Skeletal muscle tissue (tissue), 4 donors: ENCODE data around the gene ARCN1. TPM values are rescaled to one million over a fixed set of nuclear protein-coding genes. Genes with fewer than 3 reads are reported as not detected.
A peak's percentile ranks its signal among the peaks of the same experiment; 100 is the strongest.

Experiments
- H3K27ac ChIP-seq: one replicate; pipeline ENCODE4 v1.7.0; 2013; ENCODE audit warnings: mild to moderate bottlenecking, low read depth, low read length, inconsistent platforms
- H3K27me3 ChIP-seq, 3 donors: one replicate each; pipeline ENCODE4 v1.7.0; 2013; ENCODE audit warnings: low read length in 3 of 3; ENCODE audit not compliant: control insufficient read depth in 3 of 3, insufficient read depth in 3 of 3
- H3K36me3 ChIP-seq, 3 donors: one replicate each; pipeline ENCODE4 v1.7.0; 2013; ENCODE audit warnings: low read length in 3 of 3; ENCODE audit not compliant: control insufficient read depth in 3 of 3, insufficient read depth in 3 of 3
- H3K4me1 ChIP-seq, 3 donors: one replicate each; pipeline ENCODE4 v1.7.0; 2013; ENCODE audit warnings: low read length in 3 of 3, mild to moderate bottlenecking in 3 of 3; ENCODE audit not compliant: control insufficient read depth in 3 of 3, insufficient read depth in 3 of 3
- H3K4me3 ChIP-seq, 3 donors: one replicate each; pipeline ENCODE4 v1.7.0; 2013; ENCODE audit warnings: low read length in 3 of 3
- H3K9ac ChIP-seq, 3 donors: one replicate each; pipeline ENCODE4 v1.7.0; 2013; ENCODE audit warnings: low read length in 3 of 3, mild to moderate bottlenecking in 3 of 3, moderate library complexity in 2 of 3, low read depth in 1 of 3
- H3K9me3 ChIP-seq, 3 donors: one replicate each; pipeline ENCODE4 v1.7.0; 2013; ENCODE audit warnings: low read length in 3 of 3; ENCODE audit not compliant: control insufficient read depth in 3 of 3
- total RNA-seq: library from RNA; depleted of rRNA; stranded (reverse); fragments of >200 nt; gene quantifications from one replicate; pipeline ENCODE4 v1.2.3, GENCODE V29; 2014
- donor health status: Osteomylitis.

The ARCN1 gene
- total RNA-seq, result 61.1 TPM

DNA sequence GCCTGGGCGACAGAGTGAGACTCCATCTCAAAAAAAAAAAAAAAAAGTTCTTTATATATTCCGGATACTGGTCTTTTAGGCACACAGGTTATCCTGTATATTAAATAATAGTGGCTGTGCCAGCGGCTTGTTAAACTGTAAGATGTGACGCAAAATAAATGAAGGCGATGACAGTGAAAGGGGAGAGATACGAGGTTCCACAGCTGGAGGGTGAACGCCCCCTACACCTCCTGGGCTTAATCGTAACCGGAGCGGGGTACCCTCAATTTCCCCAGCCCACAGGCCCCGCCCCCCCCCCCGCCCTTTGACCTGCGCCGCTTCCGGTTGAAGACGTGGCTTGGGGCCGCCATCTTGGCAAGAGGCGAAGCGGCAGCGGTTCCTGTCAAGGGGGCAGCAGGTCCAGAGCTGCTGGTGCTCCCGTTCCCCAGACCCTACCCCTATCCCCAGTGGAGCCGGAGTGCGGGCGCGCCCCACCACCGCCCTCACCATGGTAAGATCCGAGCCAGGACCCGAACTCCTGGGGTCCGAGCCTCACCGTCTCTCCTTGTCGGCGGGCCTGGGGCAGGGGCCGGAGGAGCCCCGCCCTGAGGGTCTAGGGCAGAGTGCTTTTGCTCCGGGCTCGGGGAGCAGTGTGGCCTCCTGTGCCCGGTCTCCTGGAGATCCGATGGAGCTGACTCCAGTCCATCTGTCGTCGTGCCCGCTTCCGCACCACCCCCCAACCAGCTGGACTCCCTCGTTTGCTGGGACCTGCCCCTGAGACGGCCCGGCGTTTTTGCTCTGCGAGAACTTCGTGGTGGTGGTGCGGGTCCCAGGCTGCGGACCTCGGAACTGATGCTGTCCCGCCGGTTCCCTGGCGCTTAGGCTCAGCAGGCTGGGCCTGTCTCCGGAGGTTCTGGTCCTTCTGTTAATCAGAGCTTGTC, at the start of gene ARCN1:
Gene ARCN1 (plus strand): TSS at position 349 of the 920 bp plus-strand sequence. CDS start 139 bp downstream, at position 488.
- Histone ChIP-seq H3K9me3 (no peaks in the 10 kb centered on the region), H3K4me3 (peak within 1 kb of the TSS; percentile 94 to 95 (median 95)), H3K9ac (peak within 1 kb of the TSS; percentile 98 to 100 (median 100)), H3K27me3 (no peaks in the 10 kb centered on the region), H3K4me1 (peaks cover 11 to 25% (median 20%) of the 10 kb centered on the region in 3 donors), H3K36me3 (peaks cover 0 to 4% (median 0%) of the 10 kb centered on the region in 3 donors), H3K27ac (peak within 1 kb of the TSS; percentile 98)

DNA sequence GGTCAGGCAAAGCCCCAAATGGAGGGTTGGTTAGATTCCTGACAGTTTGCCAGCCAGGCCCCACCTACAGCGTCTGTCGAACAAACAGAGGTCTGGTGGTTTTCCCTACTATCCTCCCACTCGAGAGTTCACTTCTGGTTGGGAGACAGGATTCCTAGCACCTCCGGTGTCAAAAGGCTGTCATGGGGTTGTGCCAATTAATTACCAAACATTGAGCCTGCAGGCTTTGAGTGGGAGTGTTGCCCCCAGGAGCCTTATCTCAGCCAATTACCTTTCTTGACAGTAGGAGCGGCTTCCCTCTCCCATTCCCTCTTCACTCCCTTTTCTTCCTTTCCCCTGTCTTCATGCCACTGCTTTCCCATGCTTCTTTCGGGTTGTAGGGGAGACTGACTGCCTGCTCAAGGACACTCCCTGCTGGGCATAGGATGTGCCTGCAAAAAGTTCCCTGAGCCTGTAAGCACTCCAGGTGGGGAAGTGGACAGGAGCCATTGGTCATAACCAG, 49.6 kb upstream of the ARCN1 start:
- peaks cover 0 to 10% (median 10%) of the 10 kb centered on the region in 3 donors for H3K4me1 ChIP-seq
- H3K27me3 ChIP-seq, result no peaks in the 10 kb centered on the region
- no peak overlapping the region for H3K4me3 ChIP-seq
- no peak overlapping the region for H3K27ac ChIP-seq
- no peaks in the 10 kb centered on the region for H3K9me3 ChIP-seq
- H3K36me3 ChIP-seq, result peaks cover 44 to 53% (median 48%) of the 10 kb centered on the region in 3 donors
- H3K9ac ChIP-seq, result no peak overlapping the region

DNA sequence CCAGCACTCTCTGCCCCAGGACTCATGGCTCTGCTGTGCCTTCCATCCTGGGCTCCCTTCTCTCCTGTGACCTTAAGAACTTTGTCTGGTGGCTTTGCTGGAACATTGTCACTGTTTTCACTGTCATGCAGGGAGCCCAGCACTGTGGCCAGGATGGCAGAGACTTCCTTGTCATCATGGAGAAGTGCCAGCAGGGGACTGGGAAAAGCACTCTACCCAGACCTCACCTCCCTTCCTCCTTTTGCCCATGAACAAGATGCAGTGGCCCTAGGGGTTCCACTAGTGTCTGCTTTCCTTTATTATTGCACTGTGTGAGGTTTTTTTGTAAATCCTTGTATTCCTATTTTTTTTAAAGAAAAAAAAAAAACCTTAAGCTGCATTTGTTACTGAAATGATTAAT, 47.9 kb upstream of the ARCN1 start:
- H3K4me1 ChIP-seq, result peaks cover 4 to 14% (median 11%) of the 10 kb centered on the region in 3 donors
- H3K27ac ChIP-seq, result no peak overlapping the region

DNA sequence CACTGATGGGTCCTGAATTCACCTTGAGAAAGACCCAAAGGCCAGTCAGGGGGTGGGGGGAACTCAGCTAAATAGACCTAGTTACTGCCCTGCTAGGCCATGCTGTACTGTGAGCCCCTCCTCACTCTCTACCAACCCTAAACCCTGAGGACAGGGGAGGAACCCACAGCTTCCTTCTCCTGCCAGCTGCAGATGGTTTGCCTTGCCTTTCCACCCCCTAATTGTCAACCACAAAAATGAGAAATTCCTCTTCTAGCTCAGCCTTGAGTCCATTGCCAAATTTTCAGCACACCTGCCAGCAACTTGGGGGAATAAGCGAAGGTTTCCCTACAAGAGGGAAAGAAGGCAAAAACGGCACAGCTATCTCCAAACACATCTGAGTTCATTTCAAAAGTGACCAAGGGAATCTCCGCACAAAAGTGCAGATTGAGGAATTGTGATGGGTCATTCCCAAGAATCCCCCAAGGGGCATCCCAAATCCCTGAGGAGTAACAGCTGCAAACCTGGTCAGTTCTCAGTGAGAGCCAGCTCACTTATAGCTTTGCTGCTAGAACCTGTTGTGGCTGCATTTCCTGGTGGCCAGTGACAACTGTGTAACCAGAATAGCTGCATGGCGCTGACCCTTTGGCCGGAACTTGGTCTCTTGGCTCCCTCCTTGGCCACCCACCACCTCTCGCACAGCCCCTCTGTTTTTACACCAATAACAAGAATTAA, 47.3 kb upstream of the ARCN1 start:
- H3K9ac ChIP-seq, result peak overlapping the region in 1 of 3 donors; percentile 19
- H3K27ac ChIP-seq, result no peak overlapping the region
- H3K27me3 ChIP-seq, result no peaks in the 10 kb centered on the region
- H3K9me3 ChIP-seq, result no peaks in the 10 kb centered on the region
- H3K36me3 ChIP-seq, result peaks cover 35 to 45% (median 38%) of the 10 kb centered on the region in 3 donors
- no peak overlapping the region for H3K4me3 ChIP-seq
- H3K4me1 ChIP-seq, result peaks cover 9 to 20% (median 16%) of the 10 kb centered on the region in 3 donors

More for the DNA sequence above, 47.9 kb upstream of the ARCN1 start:
- Histone ChIP-seq H3K9ac (no peak overlapping the region), H3K27me3 (no peaks in the 10 kb centered on the region), H3K36me3 (peaks cover 41 to 51% (median 43%) of the 10 kb centered on the region in 3 donors), H3K4me3 (no peak overlapping the region), H3K9me3 (no peaks in the 10 kb centered on the region)

DNA sequence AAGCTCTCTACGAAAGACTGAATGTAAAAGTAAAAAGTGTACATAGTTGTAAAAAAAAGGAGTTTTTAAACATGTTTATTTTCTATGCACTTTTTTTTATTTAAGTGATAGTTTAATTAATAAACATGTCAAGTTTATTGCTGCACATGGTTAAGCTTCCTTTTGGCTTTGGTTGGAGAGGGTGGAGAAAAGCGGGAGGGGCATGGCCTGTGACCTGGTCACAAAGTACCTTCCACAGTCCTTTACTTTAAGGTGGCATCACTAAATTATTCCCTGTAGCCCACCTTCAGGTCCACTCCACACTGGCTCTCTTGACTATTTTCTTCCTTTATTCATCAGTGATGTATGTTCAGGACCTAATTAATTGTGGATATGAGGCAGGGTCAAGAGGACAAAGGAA, 45.5 kb upstream of the ARCN1 start:
- Histone ChIP-seq H3K9me3 (no peaks in the 10 kb centered on the region), H3K9ac (no peak overlapping the region), H3K27ac (no peak overlapping the region), H3K27me3 (no peaks in the 10 kb centered on the region), H3K4me1 (peaks cover 19 to 32% (median 27%) of the 10 kb centered on the region in 3 donors), H3K4me3 (no peak overlapping the region), H3K36me3 (peaks cover 19 to 29% (median 25%) of the 10 kb centered on the region in 3 donors)

DNA sequence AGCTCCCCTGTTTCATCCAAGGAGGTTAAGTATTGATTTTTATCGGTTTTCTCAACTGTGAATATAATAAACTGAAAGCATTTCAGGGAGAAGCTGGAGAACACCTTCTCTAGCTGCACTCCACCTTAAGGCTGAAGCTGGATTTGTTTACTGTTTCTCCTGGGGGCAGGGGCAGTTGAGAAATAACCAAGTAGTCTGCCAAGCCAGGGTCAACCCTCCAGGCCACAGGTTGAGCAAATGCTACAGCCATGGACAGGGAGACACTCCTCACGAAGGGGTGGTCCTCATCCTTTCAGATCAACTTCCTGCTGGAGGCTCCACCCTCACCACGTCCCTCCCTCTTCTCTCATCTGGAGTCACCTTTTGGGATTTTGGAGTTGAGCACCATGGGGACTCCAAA, 45.1 kb upstream of the ARCN1 start, which contains the start of gene TTC36:
Gene TTC36 (plus strand): TSS at position 366 of the 400 bp plus-strand sequence. CDS start 21 bp downstream, at position 387.
- H3K27me3 ChIP-seq, result no peaks in the 10 kb centered on the region
- H3K9ac ChIP-seq, result no peak within 1 kb of the TSS
- H3K4me1 ChIP-seq, result peaks cover 22 to 36% (median 27%) of the 10 kb centered on the region in 3 donors
- H3K27ac ChIP-seq, result no peak within 1 kb of the TSS
- H3K4me3 ChIP-seq, result no peak within 1 kb of the TSS
- no peaks in the 10 kb centered on the region for H3K9me3 ChIP-seq
- peaks cover 15 to 25% (median 21%) of the 10 kb centered on the region in 3 donors for H3K36me3 ChIP-seq

DNA sequence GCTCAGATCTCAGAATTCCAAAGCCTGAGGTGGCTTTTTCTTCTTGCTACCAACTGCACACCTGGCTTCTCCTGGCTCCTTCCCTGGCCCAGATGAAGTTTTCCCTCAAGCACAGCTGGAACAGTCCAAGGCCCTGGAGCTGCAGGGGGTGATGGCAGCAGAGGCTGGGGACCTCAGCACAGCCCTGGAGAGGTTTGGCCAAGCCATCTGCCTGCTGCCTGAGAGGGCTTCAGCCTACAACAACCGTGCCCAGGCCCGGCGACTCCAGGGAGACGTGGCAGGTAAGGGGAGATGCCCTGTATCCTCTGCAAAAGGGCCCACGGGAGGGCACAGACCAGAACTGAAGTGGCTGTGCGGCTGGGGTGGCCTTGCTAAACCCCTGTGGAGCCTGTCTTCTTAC, 43.7 kb upstream of the ARCN1 start:
- H3K27ac ChIP-seq, result no peak overlapping the region
- H3K27me3 ChIP-seq, result no peaks in the 10 kb centered on the region
- H3K36me3 ChIP-seq, result peaks cover 10 to 13% (median 11%) of the 10 kb centered on the region in 3 donors
- H3K9ac ChIP-seq, result no peak overlapping the region
- H3K4me1 ChIP-seq, result peaks cover 22 to 36% (median 27%) of the 10 kb centered on the region in 3 donors
- H3K9me3 ChIP-seq, result no peaks in the 10 kb centered on the region
- H3K4me3 ChIP-seq, result no peak overlapping the region

DNA sequence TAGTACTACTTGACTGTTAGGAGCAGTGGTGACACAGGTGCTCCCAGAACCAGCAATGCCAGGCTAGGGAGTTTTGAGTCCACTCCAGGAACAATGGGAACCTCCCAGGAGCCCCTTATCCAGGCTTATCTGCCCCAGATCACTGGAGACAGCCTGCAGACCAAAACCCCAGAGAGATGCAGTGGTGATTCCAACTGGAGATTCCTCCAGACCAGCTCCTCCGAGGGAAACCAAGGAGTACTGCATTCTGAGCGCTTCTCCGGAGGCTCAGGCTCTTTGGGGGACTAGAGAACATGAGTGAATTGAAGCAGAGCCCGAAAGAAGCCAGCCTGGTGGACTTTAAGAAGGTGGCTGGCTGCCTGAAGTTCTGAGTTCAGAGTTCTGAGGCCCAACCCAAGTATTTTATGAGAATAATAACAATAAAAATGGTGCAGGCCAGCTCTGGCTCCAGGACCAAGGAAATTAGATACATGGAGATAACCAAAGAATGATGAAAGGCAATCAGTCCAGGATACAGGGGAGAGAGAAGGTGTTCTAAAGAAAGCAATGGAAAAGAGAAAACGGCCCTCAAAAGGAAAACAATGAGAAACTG, 42.5 kb upstream of the ARCN1 start:
- peak overlapping the region; percentile 66 to 86 (median 73) for H3K9ac ChIP-seq
- peaks cover 2 to 5% (median 5%) of the 10 kb centered on the region in 3 donors for H3K36me3 ChIP-seq
- no peak overlapping the region for H3K27ac ChIP-seq
- no peaks in the 10 kb centered on the region for H3K27me3 ChIP-seq
- no peaks in the 10 kb centered on the region for H3K9me3 ChIP-seq
- H3K4me1 ChIP-seq, result peaks cover 22 to 32% (median 23%) of the 10 kb centered on the region in 3 donors
- peak overlapping the region; percentile 69 to 82 (median 82) for H3K4me3 ChIP-seq

DNA sequence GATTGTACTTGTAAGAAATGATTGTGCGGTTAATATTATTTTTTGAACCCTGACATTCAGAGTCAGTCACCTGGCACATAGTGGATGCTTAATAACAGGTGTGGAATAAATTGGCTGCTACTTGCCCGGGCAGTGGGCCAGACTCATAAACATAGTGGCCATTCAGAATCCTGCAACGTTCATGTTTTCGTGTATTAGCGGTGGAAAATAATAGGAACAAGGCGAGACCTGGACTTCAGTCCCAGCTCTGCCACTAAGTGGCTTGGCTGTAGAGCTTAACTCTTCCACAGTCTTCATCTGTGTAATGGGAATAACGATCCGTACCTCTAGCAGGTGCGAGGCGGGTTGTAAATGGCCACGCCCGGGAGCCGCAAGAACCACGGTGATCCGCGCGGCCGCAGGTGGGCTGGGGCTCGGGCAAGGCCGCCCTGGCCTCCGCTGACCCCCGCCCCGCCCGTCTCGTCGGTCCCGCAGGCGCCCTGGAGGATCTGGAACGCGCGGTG, 42.0 kb upstream of the ARCN1 start:
- Histone ChIP-seq H3K9ac (peak overlapping the region; percentile 66 to 86 (median 73)), H3K4me3 (peak overlapping the region; percentile 69 to 82 (median 82)), H3K27ac (peak overlapping the region; percentile 40), H3K4me1 (peaks cover 18 to 27% (median 22%) of the 10 kb centered on the region in 3 donors), H3K27me3 (no peaks in the 10 kb centered on the region), H3K9me3 (no peaks in the 10 kb centered on the region), H3K36me3 (peaks cover 0 to 5% (median under 1%) of the 10 kb centered on the region in 3 donors)
